IgD-negative memory B cell (primary cell): ENCODE results near the gene ALDH1A3. TPM values are rescaled to one million over a fixed set of nuclear protein-coding genes. Genes with fewer than 3 reads are reported as not detected.
A peak's percentile ranks its signal among the peaks of the same experiment; 100 is the strongest.

Experiments used
- H3K27ac Mint-ChIP-seq, 3 donors: one replicate each; pipeline ENCODE4 v1.8.0; 2020 to 2022; ENCODE audit warnings: mild to moderate bottlenecking in 3 of 3, mixed read lengths in 3 of 3, moderate library complexity in 1 of 3
- H3K27me3 Mint-ChIP-seq: one replicate; pipeline ENCODE4 v1.8.0; 2021; ENCODE audit warnings: mixed read lengths
- H3K36me3 Mint-ChIP-seq: one replicate; pipeline ENCODE4 v1.8.0; 2020; ENCODE audit warnings: mild to moderate bottlenecking, mixed read lengths
- H3K4me1 Mint-ChIP-seq, 3 donors: one replicate each; pipeline ENCODE4 v1.8.0; 2020 to 2022; ENCODE audit warnings: mixed read lengths in 3 of 3, mild to moderate bottlenecking in 1 of 3
- H3K4me3 Mint-ChIP-seq, 4 donors: one replicate each; pipeline ENCODE4 v1.8.0; 2020 to 2022; ENCODE audit warnings: mild to moderate bottlenecking in 4 of 4, mixed read lengths in 4 of 4, moderate library complexity in 3 of 4
- H3K9me3 Mint-ChIP-seq, 3 donors: one replicate each; pipeline ENCODE4 v1.8.0; 2020 to 2021; ENCODE audit warnings: mixed read lengths in 3 of 3, mild to moderate bottlenecking in 1 of 3
- polyA plus RNA-seq: library from polyadenylated mRNA; unstranded; fragments of 300-500 nt; fragmentation: Illumina TruSeq; gene quantifications from one replicate; pipeline ENCODE4 v1.2.3, GENCODE V29; 2021

The ALDH1A3 gene
- polyA plus RNA-seq, 1 donor from 2014 or later: not detected

DNA sequence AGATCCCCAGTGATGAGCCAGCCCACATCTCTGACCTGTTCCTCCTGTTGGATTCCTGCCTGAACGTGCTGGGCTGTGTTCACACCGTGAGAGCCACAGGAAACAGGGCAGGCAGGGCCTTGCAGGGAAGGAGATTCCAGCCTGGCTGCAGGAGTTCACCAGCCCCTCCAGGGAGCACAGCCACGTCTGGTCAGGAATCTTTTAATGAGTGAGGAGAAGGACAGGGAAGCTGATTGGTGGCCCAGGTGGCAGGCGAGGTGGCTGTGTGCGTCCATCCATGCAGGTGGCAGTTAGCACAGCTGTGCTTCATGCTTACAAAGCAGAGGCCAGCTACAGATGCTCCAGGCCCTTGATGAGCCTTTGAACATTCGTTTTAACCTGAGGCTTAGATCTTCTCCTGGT lies 50.0 kb downstream of the ALDH1A3 start:
- Mint-ChIP-seq H3K27me3 (no peaks in the 10 kb centered on the region), H3K36me3 (peaks cover 3% of the 10 kb centered on the region), H3K27ac (no peak overlapping the region), H3K4me3 (no peak overlapping the region), H3K9me3 (no peaks in the 10 kb centered on the region), H3K4me1 (peaks cover 47 to 63% (median 54%) of the 10 kb centered on the region in 3 donors)

DNA sequence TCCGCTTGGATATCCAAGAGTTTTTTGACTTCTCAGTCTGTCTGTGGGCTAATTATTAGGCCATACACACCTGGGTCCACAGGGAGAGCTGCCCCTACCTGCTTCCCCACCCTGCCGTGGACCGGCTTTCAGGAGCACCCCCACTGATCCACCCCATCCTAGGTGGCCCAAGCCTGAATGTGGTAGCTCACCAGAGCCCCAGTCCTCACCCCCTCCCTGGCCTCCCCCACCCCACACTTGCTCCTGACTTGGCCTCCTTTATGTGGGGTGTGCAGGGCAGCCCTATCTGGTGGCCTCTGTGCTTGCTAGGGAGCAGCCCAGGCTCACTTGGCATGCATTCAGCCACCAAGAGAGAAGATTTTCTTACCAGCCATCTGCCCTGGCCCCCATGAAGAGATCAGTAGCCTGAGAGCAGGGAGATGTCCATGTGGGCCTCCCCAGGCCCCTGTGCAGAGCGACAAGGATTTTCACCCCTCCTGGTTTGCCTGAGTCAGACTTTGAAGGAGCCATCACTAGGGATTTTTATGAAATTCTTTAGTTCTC lies 50.7 kb downstream of the ALDH1A3 start:
- Mint-ChIP-seq H3K27ac (no peak overlapping the region), H3K27me3 (no peaks in the 10 kb centered on the region), H3K4me1 (peaks cover 51 to 67% (median 61%) of the 10 kb centered on the region in 3 donors), H3K4me3 (peak overlapping the region in 1 of 4 donors; percentile 12), H3K36me3 (peaks cover 5% of the 10 kb centered on the region), H3K9me3 (no peaks in the 10 kb centered on the region)

DNA sequence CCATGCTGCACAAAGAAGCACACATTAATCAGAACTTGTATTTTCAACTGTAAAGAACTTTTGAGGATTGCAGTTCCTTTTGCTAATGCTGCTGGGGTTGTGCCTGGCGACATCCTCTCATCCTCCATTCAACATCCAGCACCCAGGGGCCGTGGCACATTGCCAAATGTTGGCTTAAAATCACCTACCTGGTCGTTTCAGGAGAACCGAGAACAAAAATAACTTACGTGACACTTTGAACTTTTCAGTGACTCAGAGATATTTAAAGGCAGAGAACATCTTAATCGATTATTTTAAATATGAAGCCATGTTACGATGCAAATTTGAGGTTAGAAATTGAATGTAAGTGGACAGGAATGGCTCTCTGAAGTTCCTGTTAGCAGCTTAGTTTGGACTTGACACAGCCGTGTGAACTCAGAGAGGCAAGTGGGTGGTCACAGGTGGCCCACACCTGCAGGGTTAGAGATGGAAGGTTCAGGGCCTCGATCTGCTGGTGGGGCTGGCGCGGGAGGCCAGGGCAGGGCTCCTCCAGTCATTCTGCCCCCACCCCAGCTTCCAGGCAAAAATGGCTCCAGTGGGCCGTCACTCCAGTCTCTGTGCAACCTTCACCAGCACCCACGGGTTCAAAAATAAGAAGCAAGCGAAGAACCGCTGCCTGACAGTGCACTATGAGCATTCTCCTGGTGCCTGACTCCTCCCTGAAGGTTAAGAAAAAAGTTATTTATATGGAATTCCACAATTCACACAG lies 51.7 kb downstream of the ALDH1A3 start:
- no peaks in the 10 kb centered on the region for H3K27me3 Mint-ChIP-seq
- peak overlapping the region in 3 of 4 donors; percentile 5 to 72 (median 12) for H3K4me3 Mint-ChIP-seq
- peaks cover 5% of the 10 kb centered on the region for H3K36me3 Mint-ChIP-seq
- peaks cover 47 to 63% (median 61%) of the 10 kb centered on the region in 3 donors for H3K4me1 Mint-ChIP-seq
- peak overlapping the region in 2 of 3 donors; percentile 6 to 28 for H3K27ac Mint-ChIP-seq
- H3K9me3 Mint-ChIP-seq: no peaks in the 10 kb centered on the region

DNA sequence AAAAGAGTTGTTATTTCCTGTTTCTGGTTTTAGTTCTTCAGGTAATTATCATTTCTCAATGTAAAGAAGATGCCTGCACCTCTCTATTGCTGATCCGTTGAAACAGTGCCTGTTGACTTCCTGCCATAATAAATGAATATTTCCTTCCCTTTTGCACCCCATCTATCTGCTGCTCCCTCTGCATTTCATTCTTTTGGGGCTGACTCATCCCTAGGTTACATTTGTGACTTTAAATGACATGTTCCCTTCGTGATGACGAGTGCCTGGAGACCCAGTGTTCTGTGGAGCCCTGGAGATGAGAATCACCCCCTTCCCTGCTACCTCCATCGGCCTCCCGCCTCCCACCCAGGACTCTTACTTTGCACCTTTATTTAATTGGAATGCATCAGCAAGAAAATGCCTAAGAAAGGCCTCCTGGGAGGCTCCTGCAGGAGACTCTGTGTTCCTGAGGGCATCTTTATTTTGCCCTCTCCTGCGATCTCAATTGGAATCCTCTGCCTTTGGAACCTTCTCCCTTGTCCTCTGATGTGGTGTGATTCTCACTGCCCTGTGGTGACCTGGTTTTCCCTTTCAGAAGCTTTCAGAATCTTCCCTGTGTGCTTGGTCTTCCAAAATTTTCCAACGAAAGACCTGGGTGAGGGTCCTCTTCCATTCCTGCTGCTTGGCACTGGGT lies 53.2 kb downstream of the ALDH1A3 start:
- Mint-ChIP-seq H3K36me3 (peaks cover 5% of the 10 kb centered on the region), H3K27me3 (no peaks in the 10 kb centered on the region), H3K4me1 (peaks cover 38 to 50% (median 50%) of the 10 kb centered on the region in 3 donors), H3K27ac (peak overlapping the region in 1 of 3 donors; percentile 28), H3K9me3 (no peaks in the 10 kb centered on the region), H3K4me3 (peak overlapping the region in 2 of 4 donors; percentile 15 to 72)

DNA sequence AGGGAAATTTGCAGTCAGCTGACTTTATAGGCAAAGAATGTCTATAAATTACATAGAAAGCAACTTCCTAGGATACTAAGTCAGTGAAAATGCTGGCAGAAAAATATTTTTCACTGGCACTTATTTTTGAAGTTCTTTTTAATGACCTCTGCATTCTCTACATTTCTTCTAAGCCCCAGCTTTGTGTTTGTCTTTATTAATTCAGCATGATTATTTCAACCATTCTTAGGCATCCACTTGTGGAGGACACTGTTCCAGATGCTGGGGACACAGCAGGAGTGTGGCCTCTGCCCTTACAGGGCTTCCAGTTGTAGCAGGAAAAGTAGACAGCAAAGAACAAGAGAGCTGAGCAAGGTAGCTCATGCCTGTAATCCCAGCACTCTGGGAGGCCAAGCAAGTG lies 54.5 kb downstream of the ALDH1A3 start:
- H3K27ac Mint-ChIP-seq: peak overlapping the region in 2 of 3 donors; percentile 29 to 80

DNA sequence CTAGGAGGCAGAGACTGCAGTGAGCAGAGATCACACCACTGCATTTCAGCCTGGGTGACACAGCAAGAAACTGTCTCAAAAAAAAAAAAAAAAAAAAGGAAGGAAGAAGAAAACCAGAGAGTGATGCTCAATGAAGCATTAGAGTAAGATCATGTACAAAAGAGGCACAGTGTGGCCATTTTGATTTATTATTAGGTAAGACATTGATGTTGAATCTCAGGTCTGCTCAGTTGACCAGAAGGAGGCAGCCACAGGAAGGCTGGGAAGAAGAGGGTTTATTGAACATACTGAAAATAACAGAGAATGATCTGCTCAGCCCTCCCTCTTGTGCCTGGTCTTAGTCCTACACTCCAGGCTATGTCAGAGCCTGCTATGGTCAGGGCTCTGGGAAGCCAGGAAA lies 55.1 kb downstream of the ALDH1A3 start:
- Mint-ChIP-seq H3K4me3 (peak overlapping the region in 3 of 4 donors; percentile 19 to 88 (median 45)), H3K27me3 (no peaks in the 10 kb centered on the region), H3K36me3 (peaks cover 3% of the 10 kb centered on the region), H3K9me3 (no peaks in the 10 kb centered on the region), H3K27ac (peak overlapping the region; percentile 6 to 80 (median 29)), H3K4me1 (peaks cover 31 to 43% (median 42%) of the 10 kb centered on the region in 3 donors)

More for the DNA sequence above, 54.5 kb downstream of the ALDH1A3 start:
- Mint-ChIP-seq H3K27me3 (no peaks in the 10 kb centered on the region), H3K36me3 (peaks cover 3% of the 10 kb centered on the region), H3K4me1 (peaks cover 35 to 48% (median 46%) of the 10 kb centered on the region in 3 donors), H3K4me3 (no peak overlapping the region), H3K9me3 (no peaks in the 10 kb centered on the region)

DNA sequence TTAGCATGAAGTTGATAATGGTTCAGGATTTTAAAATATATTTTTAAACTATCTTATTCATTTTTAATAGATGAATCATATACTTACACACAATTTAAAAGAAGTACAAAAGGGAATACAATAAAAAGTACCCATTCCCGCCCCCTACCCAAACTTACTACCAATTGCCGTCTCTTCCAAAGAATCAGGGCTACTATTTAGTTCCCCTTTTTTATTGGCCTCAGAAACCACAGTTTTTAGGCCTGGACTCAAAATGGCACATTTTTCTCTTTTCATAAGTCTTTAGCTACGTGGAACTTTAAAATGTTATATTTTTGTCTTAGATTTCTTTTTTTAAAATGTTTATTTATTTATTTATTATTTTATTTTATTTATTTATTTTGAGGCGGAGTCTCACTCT lies 57.5 kb downstream of the ALDH1A3 start:
- Mint-ChIP-seq H3K4me3 (no peak overlapping the region), H3K9me3 (no peaks in the 10 kb centered on the region), H3K36me3 (peaks cover 3% of the 10 kb centered on the region), H3K4me1 (peaks cover 14 to 32% (median 28%) of the 10 kb centered on the region in 3 donors), H3K27me3 (no peaks in the 10 kb centered on the region), H3K27ac (no peak overlapping the region)

DNA sequence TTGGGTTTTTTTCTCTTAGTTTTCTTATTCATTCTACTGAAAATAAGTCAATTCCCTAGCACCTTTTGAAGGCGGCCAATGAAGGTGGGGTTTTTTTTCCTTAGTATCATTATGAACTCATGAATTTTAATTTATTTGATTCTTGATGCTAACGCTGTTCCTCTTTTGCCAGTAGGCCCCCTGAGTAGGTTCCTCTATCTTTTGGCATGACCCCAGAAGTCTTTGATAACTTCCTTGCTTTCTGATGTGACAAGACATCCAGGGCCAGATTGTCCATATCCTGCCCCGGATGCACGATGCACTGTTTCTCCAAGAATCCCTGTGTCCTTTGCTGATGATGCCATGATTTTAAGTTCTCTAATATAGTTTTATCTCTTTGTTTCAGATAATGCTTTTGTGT lies 60.2 kb downstream of the ALDH1A3 start:
- H3K36me3 Mint-ChIP-seq: peaks cover 5% of the 10 kb centered on the region
- H3K4me1 Mint-ChIP-seq: peaks cover 21 to 29% (median 28%) of the 10 kb centered on the region in 3 donors
- no peaks in the 10 kb centered on the region for H3K27me3 Mint-ChIP-seq
- no peaks in the 10 kb centered on the region for H3K9me3 Mint-ChIP-seq
- no peak overlapping the region for H3K27ac Mint-ChIP-seq
- H3K4me3 Mint-ChIP-seq: no peak overlapping the region

DNA sequence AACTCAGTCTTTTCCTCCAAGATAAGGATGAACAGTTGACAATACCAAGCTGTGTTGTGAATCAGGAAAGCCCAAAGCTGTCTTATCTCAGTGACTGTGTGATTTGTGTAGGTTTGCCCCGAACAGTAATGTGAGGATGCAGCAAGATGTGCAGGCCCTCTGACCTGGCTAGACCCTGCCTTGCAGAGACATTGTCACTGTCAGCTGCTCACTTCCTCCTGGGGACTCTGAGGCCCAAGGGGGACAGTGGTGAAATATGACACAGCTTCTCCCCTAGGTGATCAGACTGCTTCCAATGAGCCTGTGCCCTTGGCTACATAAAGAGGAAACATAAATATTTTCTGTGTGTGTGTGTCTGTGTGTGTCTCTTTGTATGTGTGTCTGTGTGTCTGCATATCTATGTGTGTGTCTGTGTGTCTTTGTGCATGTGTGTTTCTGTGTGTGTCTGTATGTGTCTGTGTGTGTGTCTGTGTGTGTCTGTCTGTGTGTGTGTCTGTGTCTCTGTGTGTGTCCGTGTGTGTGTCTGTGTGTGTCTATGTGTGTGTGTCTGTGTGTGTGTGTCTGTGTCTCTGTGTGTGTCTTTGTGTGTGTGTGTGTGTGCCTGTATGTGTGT lies 61.2 kb downstream of the ALDH1A3 start:
- H3K4me3 Mint-ChIP-seq: no peak overlapping the region
- peaks cover 5% of the 10 kb centered on the region for H3K36me3 Mint-ChIP-seq
- peaks cover 17 to 27% (median 25%) of the 10 kb centered on the region in 3 donors for H3K4me1 Mint-ChIP-seq
- no peaks in the 10 kb centered on the region for H3K9me3 Mint-ChIP-seq
- H3K27me3 Mint-ChIP-seq: no peaks in the 10 kb centered on the region
- no peak overlapping the region for H3K27ac Mint-ChIP-seq

DNA sequence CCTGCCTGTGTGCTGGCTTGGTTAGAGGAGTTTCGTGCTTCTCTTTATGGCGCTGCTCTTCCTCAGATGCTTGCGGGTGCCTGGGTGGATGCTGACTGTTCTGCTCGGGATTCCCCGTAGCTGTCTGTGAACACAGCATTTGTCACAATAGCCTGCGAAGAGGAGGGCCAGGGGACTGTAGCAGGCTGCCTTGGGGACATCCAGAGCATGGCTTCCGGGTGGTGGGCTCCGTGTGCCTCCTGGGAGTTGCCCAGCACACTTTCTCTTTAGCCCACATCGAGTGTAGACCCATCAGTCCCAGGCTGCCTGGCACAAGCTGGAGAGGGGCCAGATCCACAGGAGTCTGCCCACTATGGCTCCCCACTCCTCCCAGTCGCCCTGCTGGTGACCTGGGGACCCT lies 61.9 kb downstream of the ALDH1A3 start:
- H3K27me3 Mint-ChIP-seq: no peaks in the 10 kb centered on the region
- peaks cover 17 to 27% (median 26%) of the 10 kb centered on the region in 3 donors for H3K4me1 Mint-ChIP-seq
- peaks cover 5% of the 10 kb centered on the region for H3K36me3 Mint-ChIP-seq
- peak overlapping the region in 1 of 4 donors; percentile 67 for H3K4me3 Mint-ChIP-seq
- no peaks in the 10 kb centered on the region for H3K9me3 Mint-ChIP-seq
- H3K27ac Mint-ChIP-seq: no peak overlapping the region

DNA sequence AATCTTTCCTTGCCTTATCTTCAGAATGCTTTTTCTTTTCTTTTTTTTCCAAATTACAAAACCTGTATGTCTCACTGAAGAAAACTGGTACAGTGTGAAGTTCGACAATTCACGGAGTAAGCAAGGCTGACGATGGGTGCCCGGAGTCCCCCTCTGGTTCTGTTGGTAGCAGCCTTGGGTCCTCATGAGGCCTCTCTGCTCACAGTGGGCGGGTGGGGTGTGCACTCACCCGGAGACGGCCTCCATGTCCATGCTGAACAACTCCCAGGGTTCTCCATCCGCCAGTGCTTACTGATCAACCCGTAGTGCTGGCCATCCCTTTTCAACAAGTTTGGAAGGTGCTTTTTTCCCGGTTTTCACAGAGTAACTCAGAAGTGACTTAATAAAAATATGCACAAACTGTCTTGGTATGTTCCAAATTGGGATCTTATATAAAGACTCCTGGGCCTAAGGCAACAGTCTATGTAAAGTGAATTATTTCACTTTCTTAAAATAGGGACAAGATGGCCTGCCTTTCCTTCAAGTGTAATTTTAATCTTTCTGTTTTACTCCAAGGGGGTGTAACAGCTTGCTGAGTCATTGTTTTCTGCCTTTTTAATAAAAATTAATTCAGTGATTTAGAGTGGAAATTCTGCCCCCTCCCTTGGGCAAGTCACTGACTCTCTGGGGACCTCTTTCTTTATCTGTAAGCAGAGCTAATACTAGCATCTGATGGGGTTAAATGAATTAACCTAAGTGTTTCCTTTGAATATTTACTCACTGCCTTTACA lies 63.2 kb downstream of the ALDH1A3 start:
- H3K27me3 Mint-ChIP-seq: no peaks in the 10 kb centered on the region
- no peaks in the 10 kb centered on the region for H3K9me3 Mint-ChIP-seq
- H3K27ac Mint-ChIP-seq: peak overlapping the region in 2 of 3 donors; percentile 43 to 60
- H3K36me3 Mint-ChIP-seq: peaks cover 5% of the 10 kb centered on the region
- peak overlapping the region in 2 of 4 donors; percentile 63 to 85 for H3K4me3 Mint-ChIP-seq
- peaks cover 15 to 33% (median 30%) of the 10 kb centered on the region in 3 donors for H3K4me1 Mint-ChIP-seq

DNA sequence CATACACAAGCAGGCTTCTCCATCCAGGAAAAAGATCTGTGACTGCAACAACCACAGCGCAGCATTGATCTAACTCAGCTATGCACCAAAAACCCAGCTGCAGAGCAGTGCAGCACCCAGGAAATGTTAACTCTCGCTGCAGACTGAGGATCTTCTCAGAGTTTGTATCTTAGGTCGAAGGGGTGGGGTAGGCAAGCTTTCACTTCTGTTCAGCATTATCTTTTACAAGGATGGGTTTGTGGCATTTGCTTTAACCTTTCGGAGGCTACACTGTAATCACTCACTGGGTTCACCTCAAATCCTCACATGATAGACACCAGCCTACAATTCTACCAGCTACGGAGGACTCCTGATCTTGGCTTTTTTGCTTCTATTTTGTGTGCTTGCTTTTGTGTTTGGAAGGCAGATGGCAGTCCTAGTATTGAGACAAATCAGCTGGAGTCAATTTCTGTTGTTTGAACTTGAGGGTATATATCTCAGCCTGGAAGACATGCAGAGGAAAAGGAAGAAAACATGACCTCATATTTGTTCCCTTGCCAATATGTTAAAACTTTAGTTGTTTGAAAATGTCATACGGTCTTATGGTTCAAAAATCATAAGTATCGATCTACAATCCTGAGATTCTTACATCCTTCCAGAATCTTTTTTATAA lies 64.7 kb downstream of the ALDH1A3 start:
- H3K4me1 Mint-ChIP-seq: peaks cover 26 to 48% (median 42%) of the 10 kb centered on the region in 3 donors
- H3K27ac Mint-ChIP-seq: peak overlapping the region in 1 of 3 donors; percentile 60
- no peaks in the 10 kb centered on the region for H3K27me3 Mint-ChIP-seq
- H3K4me3 Mint-ChIP-seq: peak overlapping the region in 3 of 4 donors; percentile 15 to 45 (median 17)
- peaks cover 5% of the 10 kb centered on the region for H3K36me3 Mint-ChIP-seq
- H3K9me3 Mint-ChIP-seq: no peaks in the 10 kb centered on the region

DNA sequence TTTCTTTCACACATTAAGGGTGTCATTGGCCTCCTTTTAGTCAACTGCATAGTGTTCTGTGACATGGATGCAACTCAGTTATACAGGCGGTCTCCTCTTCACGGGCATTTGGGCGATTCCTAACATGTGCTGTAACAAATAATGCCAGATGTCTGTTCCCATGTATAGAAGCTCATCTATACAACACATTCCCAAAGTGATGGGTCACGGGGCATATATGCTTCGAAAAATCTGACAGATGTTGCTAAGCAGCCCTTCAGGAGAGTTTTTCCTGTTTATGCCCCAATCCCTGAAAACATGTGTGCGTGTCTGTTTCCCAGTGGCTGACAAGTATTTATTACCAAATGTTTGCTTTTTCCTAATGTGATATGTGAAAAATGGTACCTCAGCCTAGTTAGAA lies 65.4 kb downstream of the ALDH1A3 start:
- peaks cover 27 to 54% (median 46%) of the 10 kb centered on the region in 3 donors for H3K4me1 Mint-ChIP-seq
- H3K36me3 Mint-ChIP-seq: peaks cover 5% of the 10 kb centered on the region
- no peaks in the 10 kb centered on the region for H3K27me3 Mint-ChIP-seq
- H3K9me3 Mint-ChIP-seq: no peaks in the 10 kb centered on the region
- no peak overlapping the region for H3K27ac Mint-ChIP-seq
- no peak overlapping the region for H3K4me3 Mint-ChIP-seq
